ENCODE results near the gene ME3. TPM values are rescaled to one million over a fixed set of nuclear protein-coding genes. Genes with fewer than 3 reads are reported as not detected.

ME3 gene
- total RNA-seq, 2 experiments from 2014 or later = not detected

DNA sequence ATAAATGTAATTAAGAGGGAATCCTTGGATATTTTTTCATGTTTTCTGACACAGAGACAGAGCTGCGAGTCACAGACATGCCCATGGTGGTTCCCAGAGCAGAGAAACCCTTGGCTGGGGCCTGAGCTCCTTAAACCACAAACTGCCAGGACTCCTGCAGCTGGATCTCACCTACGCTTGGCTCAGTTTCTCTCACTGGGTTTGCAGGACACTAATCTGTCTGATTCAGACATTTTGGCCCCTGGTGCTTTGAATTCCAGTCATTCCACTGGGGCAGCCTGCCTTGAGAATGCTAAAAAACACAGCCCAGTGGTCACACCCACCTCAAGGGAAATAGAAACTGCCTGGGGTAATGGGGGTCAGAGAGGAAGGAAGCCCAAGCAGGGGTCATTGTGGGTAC lies 175.1 kb downstream of the ME3 start:
- intact Hi-C loops (cut with micrococcal nuclease; ENCODE audit: unreplicated experiment) = no loop called here
- Histone ChIP-seq H3K4me2 (ENCODE audit: low read length) (no peak overlapping the region), H4K20me1 (ENCODE audit: insufficient read depth, low read length) (no peaks in the 10 kb centered on the region), H3K9me2 (ENCODE audit: insufficient read depth, low read length) (no peaks in the 10 kb centered on the region), H3K4me3 (ENCODE audit: low read depth, low read length, poor library complexity, severe bottlenecking) (no peak overlapping the region), H3K4me1 (ENCODE audit: insufficient read depth, low read length, poor library complexity, severe bottlenecking) (no peaks in the 10 kb centered on the region), H3K9me3 (ENCODE audit: low read length) (no peaks in the 10 kb centered on the region), H2AFZ (ENCODE audit: low read length) (no peak overlapping the region), H3K36me3 (ENCODE audit: insufficient read depth, low read length) (no peaks in the 10 kb centered on the region), H3K79me2 (ENCODE audit: insufficient read depth, low read depth, low read length) (no peaks in the 10 kb centered on the region), H3K27ac (ENCODE audit: low read depth, low read length, poor library complexity, severe bottlenecking) (no peak overlapping the region)
- TF ChIP-seq, protein P1, sequence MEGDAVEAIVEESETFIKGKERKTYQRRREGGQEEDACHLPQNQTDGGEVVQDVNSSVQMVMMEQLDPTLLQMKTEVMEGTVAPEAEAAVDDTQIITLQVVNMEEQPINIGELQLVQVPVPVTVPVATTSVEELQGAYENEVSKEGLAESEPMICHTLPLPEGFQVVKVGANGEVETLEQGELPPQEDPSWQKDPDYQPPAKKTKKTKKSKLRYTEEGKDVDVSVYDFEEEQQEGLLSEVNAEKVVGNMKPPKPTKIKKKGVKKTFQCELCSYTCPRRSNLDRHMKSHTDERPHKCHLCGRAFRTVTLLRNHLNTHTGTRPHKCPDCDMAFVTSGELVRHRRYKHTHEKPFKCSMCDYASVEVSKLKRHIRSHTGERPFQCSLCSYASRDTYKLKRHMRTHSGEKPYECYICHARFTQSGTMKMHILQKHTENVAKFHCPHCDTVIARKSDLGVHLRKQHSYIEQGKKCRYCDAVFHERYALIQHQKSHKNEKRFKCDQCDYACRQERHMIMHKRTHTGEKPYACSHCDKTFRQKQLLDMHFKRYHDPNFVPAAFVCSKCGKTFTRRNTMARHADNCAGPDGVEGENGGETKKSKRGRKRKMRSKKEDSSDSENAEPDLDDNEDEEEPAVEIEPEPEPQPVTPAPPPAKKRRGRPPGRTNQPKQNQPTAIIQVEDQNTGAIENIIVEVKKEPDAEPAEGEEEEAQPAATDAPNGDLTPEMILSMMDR (conservative IDR thresholded peaks at IDR 0.05; ENCODE audit: low read length) = no peak
- no peak for TF ChIP-seq EZH2phosphoT487 (IDR thresholded peaks at IDR 0.05; ENCODE audit: borderline replicate concordance, low read depth, low read length)
- no TSS peak for BruUV-seq (replicated peaks)
- no peak for DNase-seq (ENCODE audit: low spot score)
- ChIA-PET POLR2A (no interaction called here), CTCF (ENCODE audit: unreplicated experiment) (no interaction called here)

- ChIA-PET CTCF (ENCODE audit: unreplicated experiment) (no interaction called here), POLR2A (no interaction called here)
- intact Hi-C loops (cut with micrococcal nuclease; ENCODE audit: unreplicated experiment) = no loop called here
- no peaks in the 10 kb centered on the region for H4K20me1 ChIP-seq (ENCODE audit: insufficient read depth, low read length)
- no peak for DNase-seq (ENCODE audit: low spot score)
- H3K4me1 ChIP-seq (ENCODE audit: insufficient read depth, low read length, poor library complexity, severe bottlenecking) = no peaks in the 10 kb centered on the region
- H2AFZ ChIP-seq (ENCODE audit: low read length) = no peak overlapping the region
- H3K36me3 ChIP-seq (ENCODE audit: insufficient read depth, low read length) = no peaks in the 10 kb centered on the region
- H3K79me2 ChIP-seq (ENCODE audit: insufficient read depth, low read depth, low read length) = no peaks in the 10 kb centered on the region
- H3K4me3 ChIP-seq (ENCODE audit: low read depth, low read length, poor library complexity, severe bottlenecking) = no peak overlapping the region
- TF ChIP-seq, protein P1 (conservative IDR thresholded peaks at IDR 0.05; ENCODE audit: low read length) = no peak
- no peak for TF ChIP-seq EZH2phosphoT487 (IDR thresholded peaks at IDR 0.05; ENCODE audit: borderline replicate concordance, low read depth, low read length)
- H3K4me2 ChIP-seq (ENCODE audit: low read length) = no peak overlapping the region
- no TSS peak for BruUV-seq (replicated peaks)
- no peaks in the 10 kb centered on the region for H3K9me3 ChIP-seq (ENCODE audit: low read length)
- H3K27ac ChIP-seq (ENCODE audit: low read depth, low read length, poor library complexity, severe bottlenecking) = no peak overlapping the region
- no peaks in the 10 kb centered on the region for H3K9me2 ChIP-seq (ENCODE audit: insufficient read depth, low read length)
These were observed 177.1 kb downstream of the ME3 start for GRCh38 chr11:86495351-86495750.

DNA sequence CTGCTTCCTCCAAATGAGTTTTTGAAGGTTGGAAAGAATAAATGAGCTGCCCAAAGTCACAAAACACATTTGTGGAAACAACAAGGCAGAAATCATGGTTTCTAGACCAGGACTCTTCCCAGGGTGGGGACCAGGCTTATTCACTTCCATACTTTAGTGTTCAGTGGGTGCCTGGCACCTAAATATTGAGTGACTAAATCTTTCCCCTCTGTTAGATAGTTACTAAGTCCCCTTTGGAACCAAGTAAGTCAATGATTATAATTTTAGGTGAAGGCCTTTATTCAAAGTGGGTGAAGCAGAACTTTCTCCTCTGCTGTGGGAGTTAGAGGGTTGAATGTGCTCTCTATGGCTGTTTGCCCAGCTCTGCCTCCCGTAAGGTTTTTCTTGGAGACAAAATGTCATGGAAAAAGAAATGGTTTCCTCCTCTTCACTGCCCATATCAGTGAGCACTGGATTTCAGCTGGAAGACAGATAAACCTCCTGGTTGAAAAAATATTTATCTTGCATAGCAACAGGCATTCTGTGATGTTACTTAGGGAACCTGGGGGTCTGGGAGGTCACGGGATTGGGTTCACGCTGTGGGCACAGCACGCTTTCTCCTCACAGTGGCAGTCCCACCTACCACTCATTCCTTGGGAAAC lies 179.9 kb downstream of the ME3 start:
- H3K9me3 ChIP-seq (ENCODE audit: low read length) = no peaks in the 10 kb centered on the region
- DNase-seq (ENCODE audit: low spot score) = no peak
- TF ChIP-seq EZH2phosphoT487 (IDR thresholded peaks at IDR 0.05; ENCODE audit: borderline replicate concordance, low read depth, low read length) = no peak
- TF ChIP-seq, protein P1 (conservative IDR thresholded peaks at IDR 0.05; ENCODE audit: low read length) = no peak
- H4K20me1 ChIP-seq (ENCODE audit: insufficient read depth, low read length) = no peaks in the 10 kb centered on the region
- H3K79me2 ChIP-seq (ENCODE audit: insufficient read depth, low read depth, low read length) = no peaks in the 10 kb centered on the region
- H3K27ac ChIP-seq (ENCODE audit: low read depth, low read length, poor library complexity, severe bottlenecking) = no peak overlapping the region
- no peak overlapping the region for H3K4me3 ChIP-seq (ENCODE audit: low read depth, low read length, poor library complexity, severe bottlenecking)
- H2AFZ ChIP-seq (ENCODE audit: low read length) = no peak overlapping the region
- ChIA-PET CTCF (ENCODE audit: unreplicated experiment) (no interaction called here), POLR2A (interaction anchor here (0.5 to 0.6 kb wide), 2 partner anchors 9 to 1900 kb away, joined by 3 read pairs; no protein-coding TSS in a partner anchor)
- H3K4me2 ChIP-seq (ENCODE audit: low read length) = no peak overlapping the region
- no peaks in the 10 kb centered on the region for H3K4me1 ChIP-seq (ENCODE audit: insufficient read depth, low read length, poor library complexity, severe bottlenecking)
- no peaks in the 10 kb centered on the region for H3K36me3 ChIP-seq (ENCODE audit: insufficient read depth, low read length)
- BruUV-seq (replicated peaks) = no TSS peak
- H3K9me2 ChIP-seq (ENCODE audit: insufficient read depth, low read length) = no peaks in the 10 kb centered on the region
- intact Hi-C loops (cut with micrococcal nuclease; ENCODE audit: unreplicated experiment) = no loop called here
